ENCODE results near the gene DNAH10. TPM values are rescaled to one million over a fixed set of nuclear protein-coding genes. Genes with fewer than 3 reads are reported as not detected.

The DNAH10 gene
- total RNA-seq, 1 donor from 2014 or later: 0.17 TPM

GRCh38 chr12:123744836-123745235 is 17.3 kb upstream of the DNAH10 start:
- TF ChIP-seq CTCF (conservative IDR thresholded peaks at IDR 0.05; ENCODE audit: low read depth, low read length): no peak
- DNase-seq (ENCODE audit: low read depth): no peak
- H3K4me3 ChIP-seq (ENCODE audit: low read depth, low read length): no peak overlapping the region

- no peak for DNase-seq (ENCODE audit: low read depth)
- no peak for TF ChIP-seq CTCF (conservative IDR thresholded peaks at IDR 0.05; ENCODE audit: low read depth, low read length)
- H3K4me3 ChIP-seq (ENCODE audit: low read depth, low read length): no peak overlapping the region
These were observed 14.8 kb upstream of the DNAH10 start for GRCh38 chr12:123747309-123747708.

- H3K4me3 ChIP-seq (ENCODE audit: low read depth, low read length): no peak overlapping the region
- TF ChIP-seq CTCF (conservative IDR thresholded peaks at IDR 0.05; ENCODE audit: low read depth, low read length): no peak
- DNase-seq (ENCODE audit: low read depth): no peak
These were observed 13.9 kb upstream of the DNAH10 start for GRCh38 chr12:123748161-123748560.

GRCh38 chr12:123748661-123749060 is 13.4 kb upstream of the DNAH10 start:
- TF ChIP-seq CTCF (conservative IDR thresholded peaks at IDR 0.05; ENCODE audit: low read depth, low read length): no peak
- peak; percentile 4 for DNase-seq (ENCODE audit: low read depth)
- no peak overlapping the region for H3K4me3 ChIP-seq (ENCODE audit: low read depth, low read length)

DNA sequence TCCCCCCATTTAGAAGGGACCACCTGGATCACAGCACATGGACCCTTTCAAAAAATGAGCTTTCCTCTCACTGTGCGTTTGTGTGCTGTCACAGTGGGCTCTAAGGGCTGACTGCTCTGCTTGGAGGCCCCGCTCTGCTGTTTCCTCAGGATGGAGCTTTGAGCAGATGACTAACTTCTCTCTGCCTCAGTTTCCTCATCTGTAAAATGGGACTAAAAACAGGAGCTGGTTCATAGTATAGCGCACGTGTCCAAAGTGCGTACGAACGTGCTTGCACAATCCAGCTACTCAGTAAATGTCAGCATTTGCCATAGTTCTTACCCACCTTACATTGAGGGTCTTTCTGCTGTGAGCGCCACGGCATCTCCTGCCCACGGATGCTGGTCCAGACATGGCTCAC is 12.7 kb upstream of the DNAH10 start:
- TF ChIP-seq CTCF (conservative IDR thresholded peaks at IDR 0.05; ENCODE audit: low read depth, low read length): no peak
- no peak overlapping the region for H3K4me3 ChIP-seq (ENCODE audit: low read depth, low read length)
- DNase-seq (ENCODE audit: low read depth): no peak

- H3K4me3 ChIP-seq (ENCODE audit: low read depth, low read length): no peak overlapping the region
- no peak for TF ChIP-seq CTCF (conservative IDR thresholded peaks at IDR 0.05; ENCODE audit: low read depth, low read length)
- no peak for DNase-seq (ENCODE audit: low read depth)
These were observed 11.9 kb upstream of the DNAH10 start for GRCh38 chr12:123750159-123750656.

- H3K4me3 ChIP-seq (ENCODE audit: low read depth, low read length): no peak overlapping the region
- TF ChIP-seq CTCF (conservative IDR thresholded peaks at IDR 0.05; ENCODE audit: low read depth, low read length): no peak
- DNase-seq (ENCODE audit: low read depth): no peak
These were observed 10.1 kb upstream of the DNAH10 start for GRCh38 chr12:123752046-123752445.

All from epithelial cell of proximal tubule (primary cell).